Measurements from ENCODE around the gene ADGRF3.
"Not testable (repeated sequence)": the region's sequence is repeated elsewhere in the genome, so short reads cannot be mapped to it uniquely, and the experiment has no call there.

DNA sequence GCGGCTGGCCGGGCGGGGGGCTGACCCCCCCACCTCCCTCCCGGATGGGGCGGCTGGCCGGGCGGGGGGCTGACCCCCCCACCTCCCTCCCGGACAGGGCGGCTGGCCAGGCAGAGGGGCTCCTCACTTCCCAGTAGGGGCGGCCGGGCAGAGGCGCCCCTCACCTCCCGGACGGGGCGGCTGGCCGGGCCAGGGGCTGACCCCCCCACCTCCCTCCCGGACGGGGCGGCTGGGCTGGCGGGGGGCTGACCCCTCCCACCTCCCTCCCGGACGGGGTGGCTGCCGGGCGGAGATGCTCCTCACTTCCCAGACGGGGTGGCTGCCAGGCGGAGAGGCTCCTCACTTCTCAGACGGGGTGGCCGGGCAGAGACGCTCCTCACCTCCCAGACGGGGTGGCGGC lies 24.3 kb upstream of the ADGRF3 start:
- TF ChIP-seq, protein P1, sequence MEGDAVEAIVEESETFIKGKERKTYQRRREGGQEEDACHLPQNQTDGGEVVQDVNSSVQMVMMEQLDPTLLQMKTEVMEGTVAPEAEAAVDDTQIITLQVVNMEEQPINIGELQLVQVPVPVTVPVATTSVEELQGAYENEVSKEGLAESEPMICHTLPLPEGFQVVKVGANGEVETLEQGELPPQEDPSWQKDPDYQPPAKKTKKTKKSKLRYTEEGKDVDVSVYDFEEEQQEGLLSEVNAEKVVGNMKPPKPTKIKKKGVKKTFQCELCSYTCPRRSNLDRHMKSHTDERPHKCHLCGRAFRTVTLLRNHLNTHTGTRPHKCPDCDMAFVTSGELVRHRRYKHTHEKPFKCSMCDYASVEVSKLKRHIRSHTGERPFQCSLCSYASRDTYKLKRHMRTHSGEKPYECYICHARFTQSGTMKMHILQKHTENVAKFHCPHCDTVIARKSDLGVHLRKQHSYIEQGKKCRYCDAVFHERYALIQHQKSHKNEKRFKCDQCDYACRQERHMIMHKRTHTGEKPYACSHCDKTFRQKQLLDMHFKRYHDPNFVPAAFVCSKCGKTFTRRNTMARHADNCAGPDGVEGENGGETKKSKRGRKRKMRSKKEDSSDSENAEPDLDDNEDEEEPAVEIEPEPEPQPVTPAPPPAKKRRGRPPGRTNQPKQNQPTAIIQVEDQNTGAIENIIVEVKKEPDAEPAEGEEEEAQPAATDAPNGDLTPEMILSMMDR (IDR thresholded peaks at IDR 0.05), result not testable (repeated sequence)
- TF ChIP-seq, protein P2, sequence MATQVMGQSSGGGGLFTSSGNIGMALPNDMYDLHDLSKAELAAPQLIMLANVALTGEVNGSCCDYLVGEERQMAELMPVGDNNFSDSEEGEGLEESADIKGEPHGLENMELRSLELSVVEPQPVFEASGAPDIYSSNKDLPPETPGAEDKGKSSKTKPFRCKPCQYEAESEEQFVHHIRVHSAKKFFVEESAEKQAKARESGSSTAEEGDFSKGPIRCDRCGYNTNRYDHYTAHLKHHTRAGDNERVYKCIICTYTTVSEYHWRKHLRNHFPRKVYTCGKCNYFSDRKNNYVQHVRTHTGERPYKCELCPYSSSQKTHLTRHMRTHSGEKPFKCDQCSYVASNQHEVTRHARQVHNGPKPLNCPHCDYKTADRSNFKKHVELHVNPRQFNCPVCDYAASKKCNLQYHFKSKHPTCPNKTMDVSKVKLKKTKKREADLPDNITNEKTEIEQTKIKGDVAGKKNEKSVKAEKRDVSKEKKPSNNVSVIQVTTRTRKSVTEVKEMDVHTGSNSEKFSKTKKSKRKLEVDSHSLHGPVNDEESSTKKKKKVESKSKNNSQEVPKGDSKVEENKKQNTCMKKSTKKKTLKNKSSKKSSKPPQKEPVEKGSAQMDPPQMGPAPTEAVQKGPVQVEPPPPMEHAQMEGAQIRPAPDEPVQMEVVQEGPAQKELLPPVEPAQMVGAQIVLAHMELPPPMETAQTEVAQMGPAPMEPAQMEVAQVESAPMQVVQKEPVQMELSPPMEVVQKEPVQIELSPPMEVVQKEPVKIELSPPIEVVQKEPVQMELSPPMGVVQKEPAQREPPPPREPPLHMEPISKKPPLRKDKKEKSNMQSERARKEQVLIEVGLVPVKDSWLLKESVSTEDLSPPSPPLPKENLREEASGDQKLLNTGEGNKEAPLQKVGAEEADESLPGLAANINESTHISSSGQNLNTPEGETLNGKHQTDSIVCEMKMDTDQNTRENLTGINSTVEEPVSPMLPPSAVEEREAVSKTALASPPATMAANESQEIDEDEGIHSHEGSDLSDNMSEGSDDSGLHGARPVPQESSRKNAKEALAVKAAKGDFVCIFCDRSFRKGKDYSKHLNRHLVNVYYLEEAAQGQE (IDR thresholded peaks at IDR 0.05; ENCODE audit: insufficient read depth in 1 of 2, low read depth in 2 of 2, low read length in 1 of 2), result not testable (repeated sequence)
